HG03571 (cell line): ENCODE data around the gene ZMYM2.

Experiments used
- ATAC-seq: cut with Tn5 transposase; IDR thresholded peaks from one replicate; pipeline ENCODE4 v1.9.1; 2021; ENCODE audit not compliant: unreplicated experiment

ZMYM2 gene

GRCh38 chr13:20102525-20103180 is 144.1 kb downstream of the ZMYM2 start:
- no peak for ATAC-seq

GRCh38 chr13:20105161-20105689 is 146.7 kb downstream of the ZMYM2 start:
- ATAC-seq = no peak

- ATAC-seq = no peak
Measured at GRCh38 chr13:20106742-20107141, 148.2 kb downstream of the ZMYM2 start.

- no peak for ATAC-seq
Measured at GRCh38 chr13:20109037-20109436, 150.5 kb downstream of the ZMYM2 start.

- ATAC-seq = no peak
Measured at GRCh38 chr13:20114066-20114610, 155.6 kb downstream of the ZMYM2 start.

GRCh38 chr13:20116213-20116612 is 157.7 kb downstream of the ZMYM2 start:
- ATAC-seq = no peak

GRCh38 chr13:20118268-20119140 is 160.0 kb downstream of the ZMYM2 start:
- ATAC-seq = peak; percentile 35

- no peak for ATAC-seq
Measured at GRCh38 chr13:20119960-20120359, 161.4 kb downstream of the ZMYM2 start.

- ATAC-seq = no peak
Measured at GRCh38 chr13:20121159-20121525, 162.6 kb downstream of the ZMYM2 start.

- ATAC-seq = no peak
Measured at GRCh38 chr13:20124303-20124702, 165.8 kb downstream of the ZMYM2 start.

GRCh38 chr13:20125129-20125782 is 166.7 kb downstream of the ZMYM2 start:
- ATAC-seq = no peak

- no peak for ATAC-seq
Measured at GRCh38 chr13:20125783-20126165, 167.2 kb downstream of the ZMYM2 start.

- ATAC-seq = no peak
Measured at GRCh38 chr13:20126541-20127261, 168.2 kb downstream of the ZMYM2 start.

GRCh38 chr13:20127262-20127561 is 168.7 kb downstream of the ZMYM2 start:
- ATAC-seq = no peak

GRCh38 chr13:20127562-20128458 is 169.3 kb downstream of the ZMYM2 start:
- ATAC-seq = peak; percentile 75

GRCh38 chr13:20128459-20128931 is 170.0 kb downstream of the ZMYM2 start:
- ATAC-seq = no peak

- no peak for ATAC-seq
Measured at GRCh38 chr13:20129076-20129475, 170.5 kb downstream of the ZMYM2 start.

GRCh38 chr13:20130012-20130411 is 171.5 kb downstream of the ZMYM2 start:
- ATAC-seq = no peak

- no peak for ATAC-seq
Measured at GRCh38 chr13:20130652-20131051, 172.1 kb downstream of the ZMYM2 start.
